GM04504 (cell line): ENCODE results near the gene MEG3.

Experiments used
- DNase-seq: peaks from one replicate; pipeline ENCODE4 v3.0.0-alpha.2; 2012; ENCODE audit warnings: low read depth

The MEG3 gene

DNA sequence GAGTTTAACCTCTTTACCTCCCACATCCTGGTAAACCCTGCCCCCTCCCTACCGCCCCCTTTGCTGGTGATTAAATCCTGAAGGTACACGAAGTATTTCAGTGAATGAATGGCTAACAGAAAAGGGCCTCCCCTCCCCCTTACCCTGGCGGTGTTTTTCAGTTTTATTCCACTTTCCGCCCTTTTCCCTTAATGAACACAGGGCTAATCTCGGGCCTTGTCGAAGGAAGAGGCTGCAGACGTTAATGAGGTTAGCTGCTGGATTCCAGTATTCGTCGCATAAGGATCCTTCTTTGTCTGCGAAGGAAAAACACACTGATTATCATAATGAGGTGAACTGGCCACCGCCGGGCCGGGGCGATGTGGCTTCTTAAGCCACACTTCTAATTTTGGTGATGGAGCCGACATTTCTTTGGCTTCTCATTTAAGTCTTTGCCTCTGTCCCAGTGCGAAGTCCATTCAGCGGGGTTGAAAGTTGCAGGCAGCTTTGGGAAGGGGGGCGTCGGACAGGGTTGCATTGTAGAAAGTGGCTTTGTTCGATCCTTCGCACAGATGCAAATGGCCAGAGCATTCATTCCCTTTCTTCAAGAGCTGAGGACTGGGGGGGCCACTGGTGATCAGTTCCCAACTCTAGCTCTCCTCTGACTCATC lies 6.5 kb downstream of the MEG3 start:
- no peak for DNase-seq

DNA sequence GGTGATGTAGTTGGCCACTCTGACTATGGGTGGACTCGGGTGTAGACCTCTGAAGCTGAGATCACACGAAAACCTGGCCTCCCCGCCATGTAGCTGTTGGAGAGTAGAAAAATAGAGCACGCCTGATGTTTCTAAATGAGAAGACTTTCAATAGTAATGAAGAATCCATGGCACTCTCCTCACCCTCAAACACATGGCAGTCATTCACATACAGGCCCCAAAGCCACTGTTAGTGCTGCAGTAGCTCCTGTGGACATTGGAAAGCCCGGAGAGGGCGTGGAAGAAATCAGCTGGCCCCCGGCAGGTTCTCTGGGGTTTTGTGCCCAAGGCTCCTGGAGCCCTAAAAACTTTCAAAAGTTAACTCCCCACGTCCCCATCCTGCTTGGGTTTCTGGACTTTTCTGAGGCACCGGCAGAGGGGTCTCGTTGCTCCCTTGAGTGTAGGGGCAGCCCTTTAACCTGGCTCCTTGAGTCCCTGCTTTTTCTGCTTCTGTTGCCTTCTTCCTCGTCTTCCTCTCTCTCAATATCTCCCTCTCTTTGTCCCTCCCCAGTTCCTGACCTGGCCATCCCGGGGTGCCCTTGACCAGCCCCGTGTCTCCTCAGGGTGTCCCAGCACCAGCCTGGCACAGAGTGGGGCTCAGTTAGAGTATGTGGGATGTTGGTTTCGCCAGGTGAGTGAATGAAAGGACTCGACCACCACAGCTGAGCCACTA lies 8.3 kb downstream of the MEG3 start:
- DNase-seq = no peak

DNA sequence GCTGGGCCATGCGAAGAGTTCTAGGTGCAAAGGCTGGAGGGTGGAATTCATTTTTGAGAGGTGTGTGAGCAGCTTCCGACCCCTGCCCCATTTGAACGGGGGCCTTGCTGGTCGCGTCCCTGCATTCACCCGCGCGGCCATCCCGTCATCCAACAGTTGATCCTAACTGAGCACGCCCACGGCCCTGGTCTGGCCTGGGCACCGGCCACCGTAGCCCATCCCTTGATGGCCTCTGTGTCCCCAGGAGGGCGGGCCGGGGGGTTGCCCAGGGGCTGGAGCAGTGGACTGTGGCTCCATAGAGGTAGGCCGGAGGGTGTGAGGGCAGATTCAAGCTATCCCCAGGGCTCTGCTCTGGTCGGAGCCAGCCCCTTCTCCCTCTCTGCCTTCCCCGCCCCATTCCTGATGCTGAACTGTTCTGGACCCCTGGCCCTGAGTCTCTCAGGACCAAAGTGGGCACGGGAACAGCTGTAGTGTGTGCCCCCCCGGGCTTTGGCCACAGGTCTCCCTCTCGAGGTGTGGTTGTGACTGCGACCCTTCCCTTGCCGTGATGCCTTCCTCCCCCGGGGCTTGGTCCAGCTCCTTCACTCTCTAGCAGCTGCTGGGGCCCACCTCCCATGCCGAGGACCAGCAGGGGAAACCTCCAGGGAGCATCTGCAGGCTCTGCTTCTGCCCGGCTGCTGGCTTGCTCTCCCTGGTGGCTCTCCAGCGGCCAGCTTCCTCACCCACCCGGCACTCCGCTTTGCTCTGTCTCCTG lies 9.1 kb downstream of the MEG3 start:
- no peak for DNase-seq

DNA sequence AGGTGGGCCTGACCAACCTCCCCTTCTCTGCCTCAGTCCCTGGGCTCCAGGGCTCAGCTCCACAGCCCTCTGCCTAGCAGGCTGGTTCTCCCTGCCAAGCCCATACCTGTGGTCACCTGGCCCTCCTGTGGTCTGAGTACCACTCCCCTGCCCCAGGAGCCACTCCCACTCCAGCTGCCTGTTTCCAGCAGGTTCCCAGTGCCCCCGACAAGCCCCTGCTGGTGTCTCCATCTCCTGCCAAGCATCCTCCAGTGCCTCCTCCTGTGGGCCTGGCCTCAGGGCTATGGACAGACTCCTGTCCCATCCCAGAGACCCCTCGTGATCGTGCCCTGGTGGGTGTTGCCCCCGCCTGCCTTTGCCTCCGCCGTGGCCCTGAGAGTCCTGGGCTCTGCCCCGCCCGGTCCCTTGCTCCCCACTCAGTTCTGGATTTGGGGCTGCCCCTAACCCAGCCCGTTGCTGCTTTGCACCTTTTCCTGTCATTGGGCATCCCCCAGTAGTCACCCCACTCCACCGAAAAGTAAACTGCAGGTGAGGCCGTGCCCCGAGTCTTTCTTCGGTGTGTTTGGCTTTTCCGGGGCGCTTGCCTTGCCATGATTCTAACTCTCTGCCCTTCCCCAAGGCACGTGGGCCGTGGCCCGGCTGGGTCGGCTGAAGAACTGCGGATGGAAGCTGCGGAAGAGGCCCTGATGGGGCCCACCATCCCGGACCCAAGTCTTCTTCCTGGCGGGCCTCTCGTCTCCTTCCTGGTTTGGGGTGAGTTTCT lies 9.8 kb downstream of the MEG3 start:
- no peak for DNase-seq

DNA sequence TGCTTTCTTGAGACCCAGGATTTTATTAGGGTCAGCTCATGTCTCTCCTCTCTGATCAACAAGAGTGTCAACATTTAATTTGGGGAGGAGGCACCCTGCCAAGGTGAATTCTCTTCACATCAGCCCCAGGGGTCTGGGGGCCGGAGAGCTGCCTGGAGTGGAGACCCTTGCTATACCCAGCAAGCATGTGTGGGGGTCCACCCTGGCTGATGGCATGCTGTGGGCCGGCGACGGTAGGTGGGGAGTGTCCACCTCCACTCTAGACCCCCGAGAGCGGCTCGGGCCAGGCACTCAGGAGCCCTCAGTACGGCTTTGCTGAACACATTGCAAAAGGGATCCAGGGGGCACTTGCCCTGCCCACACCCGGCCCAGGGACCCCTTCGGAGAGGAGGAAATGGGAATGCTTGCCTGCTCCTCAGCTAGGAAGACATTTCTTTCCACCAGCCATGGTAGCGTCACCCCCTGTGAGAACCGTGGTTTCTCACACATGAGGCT lies 10.4 kb downstream of the MEG3 start:
- no peak for DNase-seq

DNA sequence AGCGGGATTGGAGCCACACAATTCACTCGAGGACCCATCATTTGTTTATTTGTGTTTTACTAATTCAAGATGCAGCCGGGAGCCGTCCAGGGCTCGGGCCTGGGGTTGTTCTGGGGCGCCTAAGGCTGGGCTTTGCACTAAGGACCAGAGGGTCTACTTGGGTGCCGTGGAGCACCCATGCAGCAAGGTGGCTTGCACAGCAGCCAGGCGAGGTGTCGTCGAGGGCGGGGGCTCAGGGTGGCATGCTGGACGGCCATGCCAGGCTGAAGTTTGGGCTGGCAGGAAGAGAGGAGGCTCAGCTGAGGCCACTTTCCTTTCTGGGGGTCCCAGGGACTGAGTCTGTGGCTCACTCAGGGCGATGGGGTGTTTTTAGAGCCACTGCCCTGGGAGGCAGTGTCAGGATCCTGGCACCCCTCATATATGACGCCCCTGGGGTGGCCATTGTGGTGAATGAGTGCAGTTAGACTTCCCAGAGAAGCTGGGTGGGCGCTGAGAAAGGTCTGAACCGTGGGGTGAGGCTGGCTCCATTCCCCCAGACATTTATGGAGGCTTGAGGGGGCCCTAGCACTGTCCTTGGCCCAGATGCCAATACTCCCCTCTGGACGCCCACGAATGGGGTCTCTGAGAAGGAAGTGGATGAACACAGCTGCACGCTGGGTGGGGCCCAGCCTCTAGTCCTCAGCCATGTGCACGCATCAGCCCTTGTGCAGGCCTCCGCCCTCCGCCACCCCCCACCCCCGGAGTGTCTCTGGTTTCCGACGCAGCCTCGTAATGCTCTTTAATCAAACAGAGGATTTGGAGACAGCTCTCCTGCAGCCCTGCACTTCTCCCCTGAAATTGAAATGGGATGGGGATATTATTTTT lies 11.3 kb downstream of the MEG3 start:
- no peak for DNase-seq

- DNase-seq = no peak
Measured at GRCh38 chr14:100837805-100838350, 12.0 kb downstream of the MEG3 start.

DNA sequence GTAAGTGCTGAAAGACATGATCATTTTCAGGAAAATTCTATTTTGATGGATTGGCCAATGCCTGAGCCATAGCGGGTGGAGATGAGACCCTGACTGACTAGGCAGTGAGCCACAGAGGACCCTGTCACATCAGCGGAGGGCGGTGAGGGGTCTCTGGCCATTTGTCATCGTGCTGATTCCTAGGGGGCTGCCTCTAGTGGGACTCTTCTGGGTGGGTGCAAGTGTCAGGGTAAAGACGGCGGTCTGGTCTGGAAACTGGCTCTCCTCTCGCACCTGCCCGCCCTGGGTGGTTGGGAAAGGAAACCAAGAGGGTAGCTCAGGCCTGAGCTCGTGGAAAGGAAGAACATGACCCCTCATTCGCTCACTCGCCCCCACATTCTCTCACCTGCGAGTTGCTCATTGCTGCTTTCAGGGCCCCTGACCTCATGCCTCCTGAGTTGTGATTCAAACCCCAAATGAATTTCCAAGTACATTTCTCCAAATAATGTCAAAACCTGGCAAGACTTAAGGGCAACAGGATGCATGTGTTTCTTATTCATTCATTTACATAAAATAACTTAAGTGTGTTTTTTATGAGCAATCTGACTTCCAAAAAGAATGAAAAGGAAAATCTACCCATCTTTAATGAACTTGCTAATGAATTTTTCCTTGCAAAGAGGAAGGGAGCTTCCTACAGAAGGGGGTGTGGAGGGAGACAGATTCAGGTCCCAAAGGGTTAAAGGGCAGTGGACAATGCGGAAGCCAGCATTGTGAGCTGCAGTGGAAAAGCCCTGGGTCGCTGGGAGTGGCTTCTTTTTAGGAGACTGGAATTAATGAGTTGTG lies 12.8 kb downstream of the MEG3 start:
- no peak for DNase-seq

- no peak for DNase-seq
Measured at GRCh38 chr14:100839315-100839585, 13.3 kb downstream of the MEG3 start.

- no peak for DNase-seq
Measured at GRCh38 chr14:100839681-100840111, 13.8 kb downstream of the MEG3 start.

DNA sequence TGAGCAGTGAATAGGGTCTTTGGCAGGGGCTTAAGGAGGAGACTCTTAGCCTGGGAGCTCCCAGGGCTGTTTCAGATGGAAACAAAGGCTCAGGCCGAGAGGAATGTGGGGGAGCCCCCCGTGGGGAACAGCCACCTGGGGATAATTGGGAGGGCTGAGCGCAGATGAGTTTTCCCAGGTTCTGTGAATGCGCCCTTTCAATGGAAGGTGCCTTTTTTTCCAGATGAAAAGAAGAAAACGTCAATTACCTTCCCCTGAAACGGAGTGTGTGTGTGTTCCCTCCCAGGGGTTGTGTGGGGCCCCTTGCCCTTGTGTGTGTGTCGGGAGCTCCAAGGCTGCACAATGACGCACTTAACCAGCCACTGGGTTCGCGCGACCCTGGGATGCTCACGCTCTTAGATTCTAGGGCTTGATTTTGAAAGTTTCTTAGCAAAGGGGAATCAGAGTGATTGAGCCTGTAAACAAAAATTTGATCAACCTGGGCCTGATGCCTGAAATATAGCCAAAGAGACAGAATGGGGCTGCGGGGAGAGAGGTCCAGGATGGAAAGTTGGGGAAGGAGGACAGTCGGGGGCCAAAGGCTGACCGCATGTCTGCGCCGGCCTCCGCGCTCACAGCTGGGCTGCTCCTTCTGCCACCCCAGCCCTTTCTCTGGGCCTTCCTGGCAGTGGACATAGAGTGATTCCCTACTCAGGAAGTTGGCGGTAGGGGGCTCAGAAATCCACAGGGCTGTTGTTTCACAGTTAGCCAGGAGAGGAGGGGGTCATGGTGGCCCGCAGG lies 14.6 kb downstream of the MEG3 start:
- DNase-seq = no peak

- no peak for DNase-seq
Measured at GRCh38 chr14:100841066-100841760, 15.3 kb downstream of the MEG3 start.

DNA sequence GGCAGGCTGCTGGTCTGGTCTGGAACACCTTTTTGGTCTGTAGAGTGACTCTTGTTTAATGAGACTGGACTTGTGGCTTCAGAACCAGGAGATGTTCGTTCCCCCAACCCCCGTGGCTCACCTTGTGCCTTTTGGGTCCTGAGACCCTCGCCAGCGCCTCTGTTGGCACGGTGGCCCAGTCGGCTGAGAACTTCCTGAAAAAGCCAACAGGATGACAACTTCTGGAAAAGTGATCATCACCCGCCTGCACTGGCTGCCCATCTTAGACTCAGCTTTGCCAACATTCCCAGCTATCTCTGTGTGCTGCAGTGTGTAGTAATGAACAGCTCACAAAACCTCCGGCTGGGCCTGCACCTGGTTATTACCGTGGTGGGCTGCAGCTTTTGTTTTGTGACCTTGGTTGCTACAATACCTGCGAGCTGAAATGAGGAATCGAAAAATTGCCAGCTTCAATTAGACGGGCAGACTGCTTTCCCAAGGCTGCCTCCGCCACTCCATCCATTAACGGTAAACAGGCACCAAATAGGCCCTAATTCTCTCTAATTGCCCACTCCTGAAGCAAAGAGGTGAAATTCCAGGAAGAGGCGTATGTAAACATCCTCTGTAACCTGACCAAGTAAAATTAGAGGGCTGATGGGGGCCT lies 16.0 kb downstream of the MEG3 start:
- DNase-seq = no peak

GRCh38 chr14:100842799-100843198 lies 16.9 kb downstream of the MEG3 start:
- DNase-seq = peak; percentile 73

GRCh38 chr14:100844082-100844408 lies 18.1 kb downstream of the MEG3 start:
- DNase-seq = no peak

DNA sequence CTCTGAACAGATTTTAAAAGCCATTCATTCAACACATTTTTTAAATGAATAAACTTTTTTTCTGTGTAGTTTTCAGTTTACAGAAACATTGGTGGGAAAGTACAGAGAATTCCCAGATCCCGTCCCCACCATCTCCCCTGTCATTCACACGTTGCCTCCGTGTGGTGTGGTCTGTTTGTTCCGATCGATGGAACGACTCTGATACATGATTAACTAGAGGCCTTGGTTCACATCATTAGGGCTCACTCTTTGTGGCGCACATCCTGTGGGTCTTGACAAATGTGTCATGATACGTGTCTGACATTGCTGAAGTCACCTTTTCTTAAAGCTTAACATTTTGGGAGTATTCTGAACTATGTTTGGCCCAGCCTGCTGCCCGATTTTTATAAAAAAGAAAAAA lies 18.5 kb downstream of the MEG3 start:
- no peak for DNase-seq

DNA sequence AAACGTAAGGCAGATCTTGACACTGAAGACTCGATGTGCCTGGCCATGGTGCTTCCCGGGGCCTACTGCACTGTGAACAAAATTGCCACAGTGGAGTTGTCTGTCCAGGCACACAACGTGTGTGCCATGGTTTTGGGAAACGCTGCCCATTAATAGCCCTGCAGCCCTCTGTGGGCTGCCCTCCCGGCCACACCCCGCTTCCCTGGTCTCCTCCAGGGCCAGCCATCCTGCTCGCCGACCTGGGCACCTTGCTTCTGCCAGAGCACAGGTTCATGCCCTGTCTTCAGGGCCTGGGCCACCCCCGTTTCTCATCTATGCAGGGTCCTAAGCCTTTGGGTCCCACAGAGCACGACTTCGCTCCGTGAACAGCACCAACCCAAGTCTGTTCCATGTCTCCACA lies 18.9 kb downstream of the MEG3 start:
- DNase-seq = no peak

DNA sequence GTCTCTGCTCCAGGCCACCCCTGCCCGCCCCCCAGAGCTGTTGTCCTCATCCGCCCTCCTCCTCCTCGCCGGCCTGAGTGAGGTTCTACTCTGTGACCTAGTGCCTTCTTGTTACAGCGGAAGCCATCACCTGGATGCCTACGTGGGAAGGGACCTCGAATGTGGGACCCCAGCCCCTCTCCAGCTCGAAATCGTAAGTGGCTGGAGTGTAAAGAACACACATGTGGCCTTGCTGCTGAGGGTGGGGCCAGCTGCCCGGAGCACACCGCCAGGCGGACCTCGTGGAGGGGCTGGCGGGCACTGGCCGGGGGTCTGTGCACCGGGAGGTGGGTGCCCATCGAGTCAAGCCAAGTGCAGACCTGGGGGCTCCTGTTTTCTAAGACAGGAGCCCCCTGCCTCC lies 19.4 kb downstream of the MEG3 start:
- DNase-seq = no peak
